Sigmoid colon (tissue), 3 donors: ENCODE measurements around the gene POLR2C.

Experiments used
- CTCF ChIP-seq, 4 experiments: fragments of 450-650 bp in 3 of 4; fragments of 200-600 bp in 1 of 4; IDR thresholded peaks; one replicate each; pipeline ENCODE4 v1.5.1; 2016 to 2019; ENCODE audit warnings: antibody characterized with exemption in 4 of 4, mild to moderate bottlenecking in 3 of 4, moderate library complexity in 2 of 4
- POLR2A ChIP-seq, 2 donors: fragments of 450-650 bp; IDR thresholded peaks; one replicate each; pipeline ENCODE4 v1.6.1; 2016; ENCODE audit warnings: antibody characterized with exemption in 2 of 2, mild to moderate bottlenecking in 2 of 2, moderate library complexity in 2 of 2

- TF ChIP-seq CTCF (IDR thresholded peaks at IDR 0.05) (no peak), POLR2A (IDR thresholded peaks at IDR 0.05) (no peak)
These were observed 2.0 kb downstream of the POLR2C start for GRCh38 chr16:57464523-57464922.
